Caco-2 (cell line): ENCODE data around the gene AHCYL1. TPM values are rescaled to one million over a fixed set of nuclear protein-coding genes. Genes with fewer than 3 reads are reported as not detected.

Source experiments
- BruUV-seq: library from RNA; stranded (reverse); fragments of 400-500 nt; replicated peaks from 2 replicates; lab custom pipeline; 2021; lab: Mats Ljungman, UMichigan
- CTCF ChIA-PET: fragments of 300-600 bp; sonication (Branson Sonifier 250); formaldehyde crosslinking; loops from one replicate; lab custom pipeline; 2022; ENCODE audit warnings: antibody characterized with exemption; lab: Charles Lee
- POLR2A ChIA-PET: fragments of 300-600 bp; sonication (Branson Sonifier 250); formaldehyde crosslinking; loops from one replicate; lab custom pipeline; 2022; ENCODE audit warnings: antibody characterized with exemption; lab: Charles Lee
- DNase-seq, 2 experiments: peaks; one replicate each; pipeline versions ENCODE4 v3.0.0 to v3.0.0-alpha.2; 2020 to 2022
- H3K27me3 ChIP-seq: replicated peaks from 2 replicates; pipeline ENCODE4 v1.6.0; 2011; ENCODE audit warnings: low read length; ENCODE audit not compliant: control insufficient read depth, insufficient read depth
- H3K36me3 ChIP-seq: 2 replicates; pipeline ENCODE4 v1.5.1; 2011; ENCODE audit warnings: low read length; ENCODE audit not compliant: control insufficient read depth, insufficient read depth
- H3K4me1 ChIP-seq: fragments of 250-450 bp; sonication (Bioruptor Pico); 2 replicates; pipeline ENCODE4 v1.5.1; 2020; ENCODE audit warnings: mild to moderate bottlenecking
- H3K4me3 ChIP-seq: 2 replicates; pipeline ENCODE4 v1.5.1; 2011; ENCODE audit warnings: low read depth, mild to moderate bottlenecking, control low read depth, low read length
- H3K9me3 ChIP-seq: fragments of 250-450 bp; sonication (Bioruptor Pico); 2 replicates; pipeline ENCODE4 v1.5.1; 2020; ENCODE audit warnings: mild to moderate bottlenecking, moderate library complexity
- H3K27ac Mint-ChIP-seq: one replicate; pipeline ENCODE4 v1.8.0; 2022; ENCODE audit warnings: mixed read lengths; ENCODE audit not compliant: unreplicated experiment
- H3K27me3 Mint-ChIP-seq: one replicate; pipeline ENCODE4 v1.8.0; 2022; ENCODE audit warnings: mixed read lengths; ENCODE audit not compliant: insufficient read depth, unreplicated experiment
- H3K36me3 Mint-ChIP-seq: one replicate; pipeline ENCODE4 v1.8.0; 2022; ENCODE audit warnings: mild to moderate bottlenecking, mixed read lengths; ENCODE audit not compliant: insufficient read depth, unreplicated experiment
- H3K4me1 Mint-ChIP-seq: one replicate; pipeline ENCODE4 v1.8.0; 2022; ENCODE audit warnings: low read depth, mixed read lengths; ENCODE audit not compliant: unreplicated experiment
- H3K4me3 Mint-ChIP-seq: one replicate; pipeline ENCODE4 v1.8.0; 2022; ENCODE audit warnings: mild to moderate bottlenecking, moderate library complexity, mixed read lengths; ENCODE audit not compliant: unreplicated experiment
- H3K9me3 Mint-ChIP-seq: one replicate; pipeline ENCODE4 v1.8.0; 2022; ENCODE audit warnings: mixed read lengths; ENCODE audit not compliant: unreplicated experiment
- intact Hi-C: fragments of 100-400 bp; cut with micrococcal nuclease; formaldehyde crosslinking; loops from one replicate; pipeline ENCODE4 v1.10.0; 2022; ENCODE audit not compliant: unreplicated experiment
- total RNA-seq: library from RNA; stranded (reverse); gene quantifications from 2 replicates; pipeline ENCODE4 v1.2.3, GENCODE V29; 2022
- TF ChIP-seq, protein P1 (sequence below), 2 experiments: fragments of 200-600 bp in 1 of 2; IDR thresholded peaks; 1 replicate in 1 of 2; 2 replicates in 1 of 2; pipeline versions ENCODE4 v1.5.1 to v1.8.0; 2011 to 2022; ENCODE audit warnings: antibody characterized with exemption in 1 of 2, control low read depth in 1 of 2, inconsistent platforms in 1 of 2, low read depth in 1 of 2, low read length in 1 of 2, mild to moderate bottlenecking in 1 of 2, moderate library complexity in 1 of 2; ENCODE audit not compliant: insufficient read depth in 1 of 2, severe bottlenecking in 1 of 2, unreplicated experiment in 1 of 2

AHCYL1 gene
- total RNA-seq, 1 experiment from 2014 or later, result 64.2 TPM

DNA sequence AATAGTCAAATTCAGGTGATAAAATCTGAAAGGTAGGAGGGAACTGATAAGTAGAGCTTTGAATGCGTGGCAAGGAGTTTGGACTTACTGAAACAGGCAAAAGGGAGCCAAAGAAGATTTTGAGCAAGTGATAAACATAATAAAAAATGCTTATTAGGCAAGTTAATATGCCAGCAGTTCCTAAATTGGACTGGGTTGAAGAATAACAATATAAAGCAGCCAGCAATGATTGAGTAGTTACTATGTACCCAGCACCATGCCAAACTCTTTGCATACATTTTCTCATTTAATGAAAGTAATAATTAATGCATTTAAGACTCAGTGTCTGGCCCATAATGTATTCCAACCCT is 23.8 kb upstream of the AHCYL1 start:
- CTCF ChIA-PET, result interaction anchor here (0.5 to 3.8 kb wide), 9 partner anchors 12 to 321 kb away, joined by 3 to 49 read pairs (median 7); partner anchors contain the start of gene AHCYL1
- H3K36me3 Mint-ChIP-seq, result peaks cover 16% of the 10 kb centered on the region
- Histone ChIP-seq H3K36me3 (no peaks in the 10 kb centered on the region), H3K4me3 (no peak overlapping the region), H3K9me3 (no peaks in the 10 kb centered on the region; the same call in 1 of the 2 replicates), H3K4me1 (peaks cover 59% of the 10 kb centered on the region), H3K27me3 (no peaks in the 10 kb centered on the region)
- BruUV-seq, result no TSS peak
- intact Hi-C loops, result loop anchor here (1.0 kb wide), 5 partner anchors 12 to 83 kb away; partner anchors contain the start of gene AHCYL1
- TF ChIP-seq, protein P1, sequence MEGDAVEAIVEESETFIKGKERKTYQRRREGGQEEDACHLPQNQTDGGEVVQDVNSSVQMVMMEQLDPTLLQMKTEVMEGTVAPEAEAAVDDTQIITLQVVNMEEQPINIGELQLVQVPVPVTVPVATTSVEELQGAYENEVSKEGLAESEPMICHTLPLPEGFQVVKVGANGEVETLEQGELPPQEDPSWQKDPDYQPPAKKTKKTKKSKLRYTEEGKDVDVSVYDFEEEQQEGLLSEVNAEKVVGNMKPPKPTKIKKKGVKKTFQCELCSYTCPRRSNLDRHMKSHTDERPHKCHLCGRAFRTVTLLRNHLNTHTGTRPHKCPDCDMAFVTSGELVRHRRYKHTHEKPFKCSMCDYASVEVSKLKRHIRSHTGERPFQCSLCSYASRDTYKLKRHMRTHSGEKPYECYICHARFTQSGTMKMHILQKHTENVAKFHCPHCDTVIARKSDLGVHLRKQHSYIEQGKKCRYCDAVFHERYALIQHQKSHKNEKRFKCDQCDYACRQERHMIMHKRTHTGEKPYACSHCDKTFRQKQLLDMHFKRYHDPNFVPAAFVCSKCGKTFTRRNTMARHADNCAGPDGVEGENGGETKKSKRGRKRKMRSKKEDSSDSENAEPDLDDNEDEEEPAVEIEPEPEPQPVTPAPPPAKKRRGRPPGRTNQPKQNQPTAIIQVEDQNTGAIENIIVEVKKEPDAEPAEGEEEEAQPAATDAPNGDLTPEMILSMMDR (IDR thresholded peaks at IDR 0.05; ENCODE audit: insufficient read depth in 1 of 2, low read depth in 1 of 2, low read length in 1 of 2, severe bottlenecking in 1 of 2, unreplicated experiment in 1 of 2), result no peak
- peak overlapping the region; percentile 62 for H3K4me3 Mint-ChIP-seq
- H3K4me1 Mint-ChIP-seq, result peaks cover 44% of the 10 kb centered on the region
- H3K27me3 Mint-ChIP-seq, result no peaks in the 10 kb centered on the region
- POLR2A ChIA-PET, result interaction anchor here (0.7 to 3.1 kb wide), 5 partner anchors 12 to 84 kb away, joined by 3 to 17 read pairs (median 6); partner anchors contain the start of gene AHCYL1
- DNase-seq, result no peak
- H3K9me3 Mint-ChIP-seq, result no peaks in the 10 kb centered on the region
- peak overlapping the region; percentile 80 for H3K27ac Mint-ChIP-seq

DNA sequence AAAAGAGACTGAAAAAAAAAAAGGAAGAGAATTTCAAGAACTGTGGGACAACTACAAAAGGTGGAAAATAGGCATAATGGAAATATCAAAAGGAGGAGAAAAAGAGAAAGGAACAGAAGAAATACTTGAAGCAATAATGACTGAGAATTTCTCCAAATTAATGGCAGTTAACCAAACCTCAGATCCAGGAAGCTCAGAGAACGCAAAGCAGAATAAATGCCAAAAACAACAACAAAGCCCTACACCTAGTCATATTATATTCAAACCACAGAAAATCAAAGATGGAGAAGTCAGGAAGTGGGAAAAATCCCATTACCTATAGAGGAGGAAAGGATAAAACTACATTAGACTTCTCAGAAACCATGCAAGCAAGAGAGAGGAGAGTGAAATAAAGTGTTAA is 20.7 kb upstream of the AHCYL1 start:
- no peak overlapping the region for H3K4me3 ChIP-seq
- no TSS peak for BruUV-seq
- no peaks in the 10 kb centered on the region for H3K27me3 ChIP-seq
- no peak for DNase-seq
- intact Hi-C loops, result no loop called here
- Mint-ChIP-seq H3K27me3 (no peaks in the 10 kb centered on the region), H3K27ac (peak overlapping the region; percentile 58), H3K4me1 (peaks cover 29% of the 10 kb centered on the region), H3K4me3 (no peak overlapping the region), H3K9me3 (no peaks in the 10 kb centered on the region), H3K36me3 (peaks cover 9% of the 10 kb centered on the region)
- ChIA-PET POLR2A (no interaction called here), CTCF (no interaction called here)
- TF ChIP-seq, protein P1 (IDR thresholded peaks at IDR 0.05; ENCODE audit: insufficient read depth in 1 of 2, low read depth in 1 of 2, low read length in 1 of 2, severe bottlenecking in 1 of 2, unreplicated experiment in 1 of 2), result no peak
- H3K36me3 ChIP-seq, result no peaks in the 10 kb centered on the region
- peaks cover 45% of the 10 kb centered on the region for H3K4me1 ChIP-seq
- H3K9me3 ChIP-seq, result no peaks in the 10 kb centered on the region; the same call in 1 of the 2 replicates

DNA sequence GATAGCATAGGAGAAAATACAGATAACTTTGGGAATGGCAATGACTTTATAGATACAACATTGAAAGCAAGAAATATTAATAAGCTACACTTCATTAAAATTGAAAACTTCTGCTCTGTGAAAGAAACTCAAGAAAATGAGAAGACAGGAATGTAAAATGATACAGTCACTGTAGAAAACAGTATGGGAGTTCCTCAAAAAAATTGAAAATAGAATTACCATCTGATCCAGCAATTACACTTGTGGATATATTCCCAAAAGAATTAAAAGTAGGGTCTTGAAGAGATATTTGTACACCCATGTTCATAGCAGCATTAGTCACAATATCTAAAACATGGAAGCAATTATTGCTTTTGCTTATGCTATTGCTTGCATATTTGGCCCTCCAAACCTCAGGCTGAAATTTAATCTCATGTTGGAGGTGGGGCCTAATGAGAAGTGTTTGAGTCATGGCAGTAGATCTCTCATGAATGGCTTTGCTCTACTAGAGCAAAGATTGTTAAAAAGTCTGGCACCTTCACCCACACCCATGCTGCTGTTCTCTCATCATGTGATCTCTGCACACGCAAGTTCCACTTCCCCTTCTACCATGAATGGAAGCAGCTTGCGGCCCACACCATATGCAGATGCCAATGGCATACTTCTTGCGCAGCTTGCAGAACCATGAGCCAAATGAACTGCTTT is 15.3 kb upstream of the AHCYL1 start:
- Mint-ChIP-seq H3K27me3 (no peaks in the 10 kb centered on the region), H3K27ac (no peak overlapping the region), H3K4me3 (no peak overlapping the region), H3K4me1 (peaks cover under 1% of the 10 kb centered on the region), H3K9me3 (no peaks in the 10 kb centered on the region), H3K36me3 (no peaks in the 10 kb centered on the region)
- ChIA-PET CTCF (interaction anchor here (0.7 kb wide), 1 partner anchor 19 kb away, joined by 3 read pairs; no protein-coding TSS in a partner anchor), POLR2A (no interaction called here)
- H3K27me3 ChIP-seq, result no peaks in the 10 kb centered on the region
- H3K9me3 ChIP-seq, result no peaks in the 10 kb centered on the region; the same call in 1 of the 2 replicates
- DNase-seq, result no peak
- H3K4me3 ChIP-seq, result no peak overlapping the region
- TF ChIP-seq, protein P1 (IDR thresholded peaks at IDR 0.05; ENCODE audit: insufficient read depth in 1 of 2, low read depth in 1 of 2, low read length in 1 of 2, severe bottlenecking in 1 of 2, unreplicated experiment in 1 of 2), result no peak
- no peaks in the 10 kb centered on the region for H3K4me1 ChIP-seq
- intact Hi-C loops, result no loop called here
- no TSS peak for BruUV-seq
- H3K36me3 ChIP-seq, result no peaks in the 10 kb centered on the region
